SH-SY5Y (cell line): Measurements from ENCODE around the gene SUGCT.

Experiments used
- GATA2 ChIP-seq: IDR thresholded peaks from 2 replicates; pipeline ENCODE4 v1.6.1; 2011; ENCODE audit warnings: mild to moderate bottlenecking, low read depth, low read length
- GATA3 ChIP-seq: IDR thresholded peaks from 2 replicates; pipeline ENCODE4 v1.6.1; 2011; ENCODE audit warnings: low read depth, mild to moderate bottlenecking, low read length, moderate library complexity

DNA sequence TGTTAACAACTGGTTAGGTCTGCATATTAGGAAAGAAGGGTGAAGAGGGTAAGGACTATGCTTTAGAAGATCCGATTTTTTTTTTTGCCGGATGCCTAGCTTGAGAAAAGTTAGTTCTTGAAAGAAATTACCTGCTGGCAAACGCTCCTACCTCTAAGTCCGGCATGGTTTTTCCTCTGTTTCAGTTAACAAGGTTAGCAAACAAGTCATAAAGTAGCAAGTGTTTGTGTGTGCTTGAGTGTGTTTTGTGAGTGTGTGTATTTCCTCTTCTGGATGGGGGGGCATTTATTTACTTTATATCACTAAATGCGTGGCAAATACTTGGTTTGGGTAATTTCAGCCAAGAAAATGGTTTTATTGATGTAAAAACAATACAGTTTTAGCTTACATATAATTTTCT is 195.6 kb downstream of the SUGCT start:
- no peak for TF ChIP-seq GATA3
- no peak for TF ChIP-seq GATA2
